ENCODE measurements around the gene KCNK10.

DNA sequence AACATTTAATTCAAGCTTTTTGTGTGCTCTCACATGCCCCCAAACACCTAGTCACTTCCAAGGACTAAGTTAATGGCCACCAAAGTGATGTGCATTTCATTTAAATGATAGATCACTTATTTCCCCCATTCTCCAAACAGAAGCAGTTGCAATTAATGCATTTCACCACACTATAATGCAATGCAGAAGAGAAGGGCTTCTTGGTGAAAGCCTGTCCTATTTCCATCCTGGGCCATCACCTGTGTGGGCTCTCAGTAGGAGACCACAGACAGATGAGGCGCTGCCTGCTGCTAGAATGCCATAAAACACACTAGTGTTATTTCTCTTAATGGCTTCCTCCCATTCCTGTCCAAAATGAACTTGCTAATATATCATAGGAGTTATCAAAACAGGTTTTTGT, 166.9 kb downstream of the KCNK10 start:
- TF ChIP-seq, protein P1, sequence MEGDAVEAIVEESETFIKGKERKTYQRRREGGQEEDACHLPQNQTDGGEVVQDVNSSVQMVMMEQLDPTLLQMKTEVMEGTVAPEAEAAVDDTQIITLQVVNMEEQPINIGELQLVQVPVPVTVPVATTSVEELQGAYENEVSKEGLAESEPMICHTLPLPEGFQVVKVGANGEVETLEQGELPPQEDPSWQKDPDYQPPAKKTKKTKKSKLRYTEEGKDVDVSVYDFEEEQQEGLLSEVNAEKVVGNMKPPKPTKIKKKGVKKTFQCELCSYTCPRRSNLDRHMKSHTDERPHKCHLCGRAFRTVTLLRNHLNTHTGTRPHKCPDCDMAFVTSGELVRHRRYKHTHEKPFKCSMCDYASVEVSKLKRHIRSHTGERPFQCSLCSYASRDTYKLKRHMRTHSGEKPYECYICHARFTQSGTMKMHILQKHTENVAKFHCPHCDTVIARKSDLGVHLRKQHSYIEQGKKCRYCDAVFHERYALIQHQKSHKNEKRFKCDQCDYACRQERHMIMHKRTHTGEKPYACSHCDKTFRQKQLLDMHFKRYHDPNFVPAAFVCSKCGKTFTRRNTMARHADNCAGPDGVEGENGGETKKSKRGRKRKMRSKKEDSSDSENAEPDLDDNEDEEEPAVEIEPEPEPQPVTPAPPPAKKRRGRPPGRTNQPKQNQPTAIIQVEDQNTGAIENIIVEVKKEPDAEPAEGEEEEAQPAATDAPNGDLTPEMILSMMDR (IDR thresholded peaks at IDR 0.05; ENCODE audit: insufficient read depth, low read length), result no peak
- TF ChIP-seq POLR2AphosphoS5 (IDR thresholded peaks at IDR 0.05; ENCODE audit: low read depth), result no peak

Data from HL-60 (cell line).